Kidney (tissue), 14 donors: Measurements from ENCODE around the gene FYB1. TPM values are rescaled to one million over a fixed set of nuclear protein-coding genes. Genes with fewer than 3 reads are reported as not detected.

Experiments
- DNase-seq, 5 donors: peaks; one replicate each; pipeline ENCODE4 v3.0.0-alpha.2; 2013 to 2020
- FAIRE-seq: peaks from 2 replicates; lab custom pipeline; 2012; peaks lifted over from hg19 to GRCh38; lab: Jason Lieb, UNC
- H3K27ac ChIP-seq, 2 donors: one replicate each; pipeline ENCODE4 v1.7.0; 2013; ENCODE audit warnings: low read depth in 2 of 2, low read length in 2 of 2, inconsistent platforms in 1 of 2
- H3K27me3 ChIP-seq: one replicate; pipeline ENCODE4 v1.7.1; 2013; ENCODE audit warnings: low read length, inconsistent platforms; ENCODE audit not compliant: control insufficient read depth, insufficient read depth
- H3K36me3 ChIP-seq, 3 donors: one replicate each; pipeline versions ENCODE4 v1.7.0 to v1.7.1; 2013; ENCODE audit warnings: low read length in 3 of 3, control low read depth in 1 of 3, inconsistent platforms in 1 of 3; ENCODE audit not compliant: insufficient read depth in 3 of 3, control insufficient read depth in 2 of 3
- H3K4me1 ChIP-seq, 3 donors: one replicate each; pipeline versions ENCODE4 v1.7.0 to v1.7.1; 2013; ENCODE audit warnings: low read length in 3 of 3, inconsistent platforms in 1 of 3, low read depth in 1 of 3; ENCODE audit not compliant: control insufficient read depth in 2 of 3, insufficient read depth in 2 of 3
- H3K4me3 ChIP-seq, 3 donors: one replicate each; pipeline versions ENCODE4 v1.7.0 to v1.8.1; 2013; ENCODE audit warnings: low read length in 3 of 3, control low read depth in 1 of 3, inconsistent platforms in 1 of 3
- H3K9ac ChIP-seq, 3 donors: one replicate each; pipeline versions ENCODE4 v1.7.0 to v1.7.1; 2013; ENCODE audit warnings: low read length in 3 of 3, control low read depth in 1 of 3, inconsistent platforms in 1 of 3
- H3K9me3 ChIP-seq, 3 donors: one replicate each; pipeline versions ENCODE4 v1.7.0 to v1.7.1; 2013; ENCODE audit warnings: low read length in 3 of 3, control low read depth in 1 of 3, inconsistent platforms in 1 of 3; ENCODE audit not compliant: control insufficient read depth in 2 of 3, insufficient read depth in 1 of 3
- intact Hi-C: fragments of 100-400 bp; cut with DNase I; formaldehyde crosslinking; loops from one replicate; pipeline ENCODE4 v1.11.1; 2022
- polyA plus RNA-seq: library from polyadenylated mRNA; stranded (reverse); fragments of 350-450 nt; fragmentation: Illumina TruSeq; extraction: RNeasy Lipid Tissue Mini Kit (QIAGEN cat#74804); gene quantifications from one replicate; pipeline ENCODE4 v1.2.3, GENCODE V29; 2014; ENCODE audit warnings: low read depth, low replicate concordance; ENCODE audit not compliant: insufficient read depth
- total RNA-seq: library from RNA; stranded (reverse); fragmentation: NEBNext Ultra II Directional; extraction: Animal tissue kit (Norgen Biotek cat#: 25700); gene quantifications from one replicate; pipeline ENCODE4 v1.2.1, GENCODE V29; 2021
- TF ChIP-seq, protein P1 (sequence below): IDR thresholded peaks from 3 replicates; pipeline ENCODE4 v1.5.1; 2012; ENCODE audit warnings: mild to moderate bottlenecking, moderate library complexity, borderline replicate concordance; ENCODE audit not compliant: insufficient read depth; ENCODE audit errors: extremely low read depth
- donor health status: control.
- donor health status: control.
- donor health status: control.
- donor health status: control.
- donor health status: control.
- donor health status: DM: yes; HTN: yes; CAD: no.
- donor health status: Normal renal cell carcinoma (clear cell type).

FYB1 gene
- total and polyA plus RNA-seq, 2 donors from 2014 or later = 2.3 to 53.7 TPM

DNA sequence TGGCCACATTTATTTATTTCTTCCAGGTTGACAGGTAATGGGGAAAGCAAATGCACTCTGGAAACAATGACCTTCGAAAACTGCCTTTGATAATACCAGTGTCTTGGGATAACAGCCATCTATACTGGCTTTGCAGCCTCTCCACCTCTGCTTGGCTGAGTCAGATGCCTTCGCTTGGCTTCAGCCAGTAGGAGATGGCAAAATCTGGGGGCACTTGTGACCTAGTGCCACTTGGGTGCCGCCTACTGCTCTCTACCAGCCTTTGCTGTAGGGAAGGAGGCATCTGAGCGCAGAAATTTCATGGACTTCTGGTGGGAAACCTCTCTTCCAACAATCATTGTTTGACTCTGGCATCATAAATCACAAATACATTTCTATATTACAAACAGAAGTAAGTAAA is 21.8 kb downstream of the FYB1 start:
- H3K9ac ChIP-seq = no peak overlapping the region
- no peak overlapping the region for H3K27ac ChIP-seq
- intact Hi-C loops = no loop called here
- H3K4me1 ChIP-seq = no peaks in the 10 kb centered on the region
- TF ChIP-seq, protein P1, sequence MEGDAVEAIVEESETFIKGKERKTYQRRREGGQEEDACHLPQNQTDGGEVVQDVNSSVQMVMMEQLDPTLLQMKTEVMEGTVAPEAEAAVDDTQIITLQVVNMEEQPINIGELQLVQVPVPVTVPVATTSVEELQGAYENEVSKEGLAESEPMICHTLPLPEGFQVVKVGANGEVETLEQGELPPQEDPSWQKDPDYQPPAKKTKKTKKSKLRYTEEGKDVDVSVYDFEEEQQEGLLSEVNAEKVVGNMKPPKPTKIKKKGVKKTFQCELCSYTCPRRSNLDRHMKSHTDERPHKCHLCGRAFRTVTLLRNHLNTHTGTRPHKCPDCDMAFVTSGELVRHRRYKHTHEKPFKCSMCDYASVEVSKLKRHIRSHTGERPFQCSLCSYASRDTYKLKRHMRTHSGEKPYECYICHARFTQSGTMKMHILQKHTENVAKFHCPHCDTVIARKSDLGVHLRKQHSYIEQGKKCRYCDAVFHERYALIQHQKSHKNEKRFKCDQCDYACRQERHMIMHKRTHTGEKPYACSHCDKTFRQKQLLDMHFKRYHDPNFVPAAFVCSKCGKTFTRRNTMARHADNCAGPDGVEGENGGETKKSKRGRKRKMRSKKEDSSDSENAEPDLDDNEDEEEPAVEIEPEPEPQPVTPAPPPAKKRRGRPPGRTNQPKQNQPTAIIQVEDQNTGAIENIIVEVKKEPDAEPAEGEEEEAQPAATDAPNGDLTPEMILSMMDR = no peak
- no peaks in the 10 kb centered on the region for H3K9me3 ChIP-seq
- no peaks in the 10 kb centered on the region for H3K36me3 ChIP-seq
- H3K4me3 ChIP-seq = no peak overlapping the region
- FAIRE-seq (no peak), DNase-seq (no peak)
- H3K27me3 ChIP-seq = no peaks in the 10 kb centered on the region

DNA sequence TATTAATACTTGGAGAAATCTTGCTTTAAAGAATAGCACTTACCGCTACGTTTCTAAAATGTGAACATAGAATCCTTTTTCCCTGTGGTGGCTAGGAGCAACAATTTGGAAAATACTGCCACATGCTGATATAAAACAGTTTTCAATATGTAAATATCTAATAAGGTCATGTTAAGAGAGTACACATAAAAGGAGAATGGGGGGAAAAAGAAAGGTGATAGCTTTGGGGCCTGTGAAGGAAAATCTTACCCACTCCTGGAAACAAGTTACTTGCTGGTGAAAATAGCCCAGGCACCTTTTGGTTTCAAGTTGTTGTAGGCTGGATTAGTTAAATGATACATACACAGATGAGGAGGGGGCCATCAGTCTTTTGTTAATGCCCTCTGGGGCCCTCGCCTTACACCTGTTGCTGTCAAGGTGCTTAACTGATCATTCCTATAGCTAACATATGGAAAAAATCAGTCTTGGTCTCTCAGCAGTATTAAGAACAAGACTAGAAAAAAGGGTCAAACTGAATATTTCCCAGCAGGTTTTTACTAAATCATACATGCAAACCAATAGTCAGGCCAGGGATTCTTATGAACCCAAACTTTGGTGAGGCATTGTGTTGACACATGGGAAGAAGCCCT is 24.1 kb downstream of the FYB1 start:
- FAIRE-seq (no peak), DNase-seq (no peak)
- Histone ChIP-seq H3K4me3 (no peak overlapping the region), H3K9ac (no peak overlapping the region), H3K4me1 (no peaks in the 10 kb centered on the region), H3K27me3 (no peaks in the 10 kb centered on the region), H3K36me3 (no peaks in the 10 kb centered on the region), H3K9me3 (no peaks in the 10 kb centered on the region), H3K27ac (no peak overlapping the region)
- TF ChIP-seq, protein P1 = no peak
- intact Hi-C loops = no loop called here

DNA sequence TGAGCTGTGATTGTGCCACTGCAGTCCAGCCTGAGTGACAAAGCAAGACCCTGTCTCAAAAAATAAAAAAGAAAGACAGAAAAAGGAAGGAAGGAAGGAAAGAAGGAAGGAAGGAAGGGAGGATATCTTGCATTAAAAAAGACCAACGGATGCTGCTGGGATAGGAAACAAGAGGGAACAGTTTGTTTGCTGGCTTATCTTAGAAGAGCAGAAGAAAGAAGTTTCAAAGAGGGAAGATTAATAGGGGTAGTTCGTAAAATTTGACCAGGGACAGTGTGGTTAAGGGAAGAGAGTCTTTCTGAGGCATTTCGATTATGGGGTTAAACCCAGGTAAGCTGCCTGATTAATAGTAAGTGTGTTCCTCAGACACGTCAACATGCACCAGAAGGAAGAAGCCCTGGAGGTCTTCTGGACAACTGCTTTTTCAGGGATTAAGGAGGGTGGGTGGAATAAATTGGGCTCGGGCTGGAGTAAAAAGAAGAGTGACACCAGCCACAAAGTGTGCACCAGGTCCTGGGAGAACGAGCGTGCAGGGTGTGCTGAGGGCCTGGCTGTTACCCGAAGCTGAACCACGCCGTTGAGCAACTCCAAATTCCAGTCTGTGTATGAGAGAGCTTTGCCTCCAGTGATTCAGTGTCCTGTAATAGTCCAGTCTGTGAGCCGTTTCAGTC is 24.8 kb downstream of the FYB1 start:
- H3K4me1 ChIP-seq = no peaks in the 10 kb centered on the region
- intact Hi-C loops = no loop called here
- TF ChIP-seq, protein P1 = no peak
- FAIRE-seq (no peak), DNase-seq (no peak)
- no peak overlapping the region for H3K27ac ChIP-seq
- H3K36me3 ChIP-seq = no peaks in the 10 kb centered on the region
- no peaks in the 10 kb centered on the region for H3K27me3 ChIP-seq
- H3K9me3 ChIP-seq = no peaks in the 10 kb centered on the region
- no peak overlapping the region for H3K4me3 ChIP-seq
- no peak overlapping the region for H3K9ac ChIP-seq
